GM13976 (cell line): ENCODE results near the gene FA2H.

ENCODE experiments used
- DNase-seq: peaks from one replicate; pipeline ENCODE4 v3.0.0; 2012; ENCODE audit warnings: low spot score
- CTCF ChIP-seq: IDR thresholded peaks from 2 replicates; pipeline ENCODE4 v1.5.1; 2012; ENCODE audit warnings: borderline replicate concordance, mild to moderate bottlenecking; ENCODE audit not compliant: insufficient read depth; ENCODE audit errors: extremely low read depth, missing control alignments, control extremely low read depth
- in situ Hi-C: fragments of 300-500 bp; cut with MboI; formaldehyde crosslinking; loops from one replicate; pipeline ENCODE4 v1.12.0; 2022; ENCODE audit warnings: low sequenced_read_pairs, mixed read lengths, inconsistent platforms; ENCODE audit not compliant: unreplicated experiment

The FA2H gene

GRCh38 chr16:74747716-74748615 is 26.7 kb downstream of the FA2H start:
- no peak for DNase-seq
- no peak for TF ChIP-seq CTCF
- in situ Hi-C loops, result no loop called here

- TF ChIP-seq CTCF, result no peak
- no peak for DNase-seq
- in situ Hi-C loops, result no loop called here
These were observed 28.7 kb downstream of the FA2H start for GRCh38 chr16:74745926-74746325.

- in situ Hi-C loops, result no loop called here
- no peak for TF ChIP-seq CTCF
- no peak for DNase-seq
These were observed 29.5 kb downstream of the FA2H start for GRCh38 chr16:74745109-74745615.

GRCh38 chr16:74744566-74744965 is 30.1 kb downstream of the FA2H start:
- TF ChIP-seq CTCF, result no peak
- DNase-seq, result no peak
- in situ Hi-C loops, result no loop called here

GRCh38 chr16:74743668-74744299 is 30.8 kb downstream of the FA2H start:
- in situ Hi-C loops, result no loop called here
- no peak for DNase-seq
- TF ChIP-seq CTCF, result no peak

- TF ChIP-seq CTCF, result no peak
- in situ Hi-C loops, result no loop called here
- no peak for DNase-seq
These were observed 31.5 kb downstream of the FA2H start for GRCh38 chr16:74743045-74743667.
